Gastrocnemius medialis (tissue), 4 donors: ENCODE measurements around the gene CGB7. TPM values are rescaled to one million over a fixed set of nuclear protein-coding genes. Genes with fewer than 3 reads are reported as not detected.

ENCODE experiments used
- ATAC-seq, 2 donors: fragments of 150-250 bp; one replicate each; pipeline ENCODE4 v1.9.1; 2016
- DNase-seq, 2 donors: peaks; one replicate each; pipeline ENCODE4 v3.0.0-alpha.2; 2019
- H3K27ac ChIP-seq, 4 donors: fragments of 200-600 bp; sonication (generic); 1 replicate in 1 of 4; 2 replicates in 3 of 4; pipeline ENCODE4 v1.5.1; 2016 to 2018; ENCODE audit warnings: mild to moderate bottlenecking in 2 of 4, moderate library complexity in 1 of 4
- H3K27me3 ChIP-seq, 3 donors: fragments of 200-600 bp; sonication (generic) in 2 of 3; 1 replicate in 1 of 3; 2 replicates in 2 of 3; pipeline versions ENCODE4 v1.5.1 to v1.6.0; 2016 to 2019; ENCODE audit warnings: mild to moderate bottlenecking in 1 of 3, moderate library complexity in 1 of 3
- H3K36me3 ChIP-seq, 2 donors: fragments of 200-600 bp; sonication (generic) in 1 of 2; one replicate each; pipeline ENCODE4 v1.5.1; 2017 to 2018
- H3K4me1 ChIP-seq, 2 donors: fragments of 200-600 bp; sonication (generic) in 1 of 2; one replicate each; pipeline ENCODE4 v1.5.1; 2016 to 2017; ENCODE audit warnings: mild to moderate bottlenecking in 2 of 2
- H3K4me3 ChIP-seq, 4 donors: fragments of 200-600 bp; sonication (generic) in 3 of 4; 1 replicate in 1 of 4; 2 replicates in 3 of 4; pipeline ENCODE4 v1.5.1; 2016 to 2019; ENCODE audit warnings: mild to moderate bottlenecking in 2 of 4
- H3K9me3 ChIP-seq, 3 donors: fragments of 200-600 bp; sonication (generic) in 2 of 3; 1 replicate in 1 of 3; 2 replicates in 2 of 3; pipeline ENCODE4 v1.5.1; 2016 to 2019
- CTCF ChIP-seq, 5 experiments: fragments of 450-650 bp in 3 of 5; fragments of 200-600 bp in 2 of 5; sonication (generic) in 2 of 5; IDR thresholded peaks in 4 of 5; conservative IDR thresholded peaks in 1 of 5; 1 replicate in 4 of 5; 2 replicates in 1 of 5; pipeline ENCODE4 v1.5.1; 2016 to 2019; ENCODE audit warnings: antibody characterized with exemption in 5 of 5, mild to moderate bottlenecking in 3 of 5, moderate library complexity in 3 of 5
- POLR2A ChIP-seq, 2 donors: fragments of 450-650 bp; IDR thresholded peaks; one replicate each; pipeline ENCODE4 v1.6.1; 2017; ENCODE audit warnings: antibody characterized with exemption in 2 of 2, mild to moderate bottlenecking in 2 of 2, moderate library complexity in 2 of 2
- in situ Hi-C, 4 donors: fragments of 200-750 bp; cut with MboI; loops; one replicate each; pipeline versions ENCODE4 v1.15.0 to v1.8.0; 2017; ENCODE audit warnings: low sequenced_read_pairs in 4 of 4
- intact Hi-C: fragments of 100-400 bp; cut with DNase I; formaldehyde crosslinking; loops from one replicate; pipeline ENCODE4 v1.15.1; 2023; ENCODE audit warnings: low total_unique reads
- total RNA-seq, 4 donors: library from RNA; depleted of rRNA; stranded (reverse); fragments of >200 nt; gene quantifications; one replicate each; pipeline versions ENCODE4 v1.1.0 to v1.2.3, GENCODE V29; 2016

Gene CGB7
- total RNA-seq: 1 to 10 TPM in 1 of 4 donors, under 1 TPM in 1, not detected in 2; 0.42 to 1.1 TPM

GRCh38 chr19:49057636-49058234, at the start of gene CGB7:
CGB7 (minus strand) TSS chr19:49057749; CDS start chr19:49055375, 2,374 bp downstream.
- TF ChIP-seq POLR2A (IDR thresholded peaks at IDR 0.05) (peak; percentile 20 to 37), CTCF (IDR thresholded peaks at IDR 0.05 in 4 of 5, conservative IDR thresholded peaks at IDR 0.05 in 1 of 5) (no peak)
- Histone ChIP-seq H3K9me3 (no peaks in the 10 kb centered on the region), H3K27me3 (no peaks in the 10 kb centered on the region), H3K4me1 (peaks cover 6 to 23% of the 10 kb centered on the region in 2 donors), H3K27ac (peak within 1 kb of the TSS; percentile 64 to 74 (median 70)), H3K36me3 (no peaks in the 10 kb centered on the region), H3K4me3 (peak within 1 kb of the TSS; percentile 49 to 77 (median 68))
- ATAC-seq (peak; percentile 73 to 77), DNase-seq (peak; percentile 47 to 70)
- in situ Hi-C loops (no loop called here), intact Hi-C loops (no loop called here)

GRCh38 chr19:49106648-49107135, 49.1 kb upstream of the CGB7 start:
- H3K27me3 ChIP-seq: no peaks in the 10 kb centered on the region
- ATAC-seq (peak; percentile 68 to 78), DNase-seq (peak in 1 of 2 donors; percentile 64)
- TF ChIP-seq POLR2A (IDR thresholded peaks at IDR 0.05) (no peak), CTCF (IDR thresholded peaks at IDR 0.05 in 4 of 5, conservative IDR thresholded peaks at IDR 0.05 in 1 of 5) (peak; percentile 70 to 82 (median 78))
- no peak overlapping the region for H3K4me3 ChIP-seq
- H3K27ac ChIP-seq: peak overlapping the region; percentile 40 to 54 (median 49)
- intact Hi-C loops (loop anchor here (1.0 kb wide), 1 partner anchor 9 kb away; no protein-coding TSS in a partner anchor), in situ Hi-C loops (no loop called here)
- H3K36me3 ChIP-seq: peaks cover 0 to 76% of the 10 kb centered on the region in 2 donors
- no peaks in the 10 kb centered on the region for H3K9me3 ChIP-seq
- H3K4me1 ChIP-seq: peaks cover 12 to 28% of the 10 kb centered on the region in 2 donors

- in situ Hi-C loops (no loop called here), intact Hi-C loops (no loop called here)
- Histone ChIP-seq H3K27me3 (no peaks in the 10 kb centered on the region), H3K36me3 (peaks cover 0 to 99% of the 10 kb centered on the region in 2 donors), H3K27ac (peak overlapping the region in 2 of 4 donors; percentile 11 to 22), H3K9me3 (no peaks in the 10 kb centered on the region), H3K4me3 (no peak overlapping the region), H3K4me1 (peaks cover 3 to 10% of the 10 kb centered on the region in 2 donors)
- ATAC-seq (no peak), DNase-seq (no peak)
- TF ChIP-seq POLR2A (IDR thresholded peaks at IDR 0.05): no peak
- TF ChIP-seq CTCF (IDR thresholded peaks at IDR 0.05 in 4 of 5, conservative IDR thresholded peaks at IDR 0.05 in 1 of 5): no peak
Measured at GRCh38 chr19:49104229-49104864, 46.8 kb upstream of the CGB7 start.

GRCh38 chr19:49103331-49104085, 46.0 kb upstream of the CGB7 start:
- H3K27me3 ChIP-seq: no peaks in the 10 kb centered on the region
- in situ Hi-C loops: no loop called here
- peaks cover 0 to 100% of the 10 kb centered on the region in 2 donors for H3K36me3 ChIP-seq

More at GRCh38 chr19:49103331-49104085, 46.0 kb upstream of the CGB7 start:
- no peaks in the 10 kb centered on the region for H3K9me3 ChIP-seq
- DNase-seq: no peak
- peak overlapping the region in 1 of 4 donors; percentile 38 for H3K27ac ChIP-seq
- no peak for ATAC-seq
- no peak for TF ChIP-seq CTCF (IDR thresholded peaks at IDR 0.05 in 4 of 5, conservative IDR thresholded peaks at IDR 0.05 in 1 of 5)
- TF ChIP-seq POLR2A (IDR thresholded peaks at IDR 0.05): no peak
- H3K4me1 ChIP-seq: peaks cover 12% of the 10 kb centered on the region in 2 donors
- H3K4me3 ChIP-seq: no peak overlapping the region
- intact Hi-C loops: no loop called here
